HG02970 (cell line): ENCODE data around the gene SH3PXD2A.
"Not testable (repeated sequence)": the region's sequence is repeated elsewhere in the genome, so short reads cannot be mapped to it uniquely, and the experiment has no call there.

Source experiments
- ATAC-seq: cut with Tn5 transposase; IDR thresholded peaks from one replicate; pipeline ENCODE4 v1.9.1; 2021; ENCODE audit warnings: mild to moderate bottlenecking, moderate library complexity, moderate number of reproducible peaks; ENCODE audit not compliant: unreplicated experiment, low FRiP score

The SH3PXD2A gene

GRCh38 chr10:103775776-103776175 lies 79.6 kb downstream of the SH3PXD2A start:
- no peak for ATAC-seq

GRCh38 chr10:103772846-103773245 lies 82.5 kb downstream of the SH3PXD2A start:
- not testable (repeated sequence) for ATAC-seq

GRCh38 chr10:103772096-103772845 lies 83.1 kb downstream of the SH3PXD2A start:
- ATAC-seq = no peak

DNA sequence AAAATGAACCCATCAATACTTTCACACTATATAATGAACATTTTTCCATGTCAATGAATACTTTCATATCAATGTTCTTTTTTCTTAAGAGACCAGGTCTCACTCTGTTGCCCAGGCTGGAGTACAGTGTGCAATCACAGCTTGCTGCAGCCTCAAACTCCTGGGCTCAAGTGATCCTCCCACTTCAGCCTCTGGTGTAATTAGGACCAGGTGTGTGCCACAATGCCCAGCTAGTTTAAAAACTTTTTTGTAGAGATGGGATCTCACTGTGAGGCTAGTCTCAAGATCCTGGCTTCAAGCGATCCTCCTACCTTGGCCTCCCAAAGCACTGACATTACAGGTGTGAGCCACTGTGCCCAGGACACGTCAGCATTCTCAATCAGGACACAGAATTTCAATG lies 85.2 kb downstream of the SH3PXD2A start:
- no peak for ATAC-seq

GRCh38 chr10:103769176-103769575 lies 86.2 kb downstream of the SH3PXD2A start:
- no peak for ATAC-seq

GRCh38 chr10:103768345-103768744 lies 87.0 kb downstream of the SH3PXD2A start:
- ATAC-seq = no peak

GRCh38 chr10:103767756-103768155 lies 87.6 kb downstream of the SH3PXD2A start:
- ATAC-seq = no peak

- no peak for ATAC-seq
Measured at GRCh38 chr10:103766751-103767505, 88.4 kb downstream of the SH3PXD2A start.

DNA sequence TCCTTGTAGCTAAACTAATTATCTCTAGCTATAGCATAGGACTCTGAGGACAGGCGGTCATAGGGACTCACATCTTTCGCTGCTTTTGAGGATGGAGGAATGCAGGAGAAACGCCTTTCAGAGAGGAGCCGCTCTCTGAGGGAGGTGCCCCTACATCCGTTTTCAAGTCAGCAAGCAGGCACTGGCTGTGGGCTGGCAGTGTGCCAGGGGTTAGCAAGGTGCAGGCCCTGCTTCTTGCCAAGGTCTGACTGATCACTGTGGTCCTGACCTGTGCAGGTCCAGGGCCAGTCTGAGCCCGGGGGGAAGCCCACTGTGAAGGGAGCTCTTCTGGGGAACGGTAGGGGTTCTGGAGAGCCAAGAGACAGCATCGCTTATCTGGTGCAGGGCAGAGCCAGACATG lies 89.4 kb downstream of the SH3PXD2A start:
- no peak for ATAC-seq

DNA sequence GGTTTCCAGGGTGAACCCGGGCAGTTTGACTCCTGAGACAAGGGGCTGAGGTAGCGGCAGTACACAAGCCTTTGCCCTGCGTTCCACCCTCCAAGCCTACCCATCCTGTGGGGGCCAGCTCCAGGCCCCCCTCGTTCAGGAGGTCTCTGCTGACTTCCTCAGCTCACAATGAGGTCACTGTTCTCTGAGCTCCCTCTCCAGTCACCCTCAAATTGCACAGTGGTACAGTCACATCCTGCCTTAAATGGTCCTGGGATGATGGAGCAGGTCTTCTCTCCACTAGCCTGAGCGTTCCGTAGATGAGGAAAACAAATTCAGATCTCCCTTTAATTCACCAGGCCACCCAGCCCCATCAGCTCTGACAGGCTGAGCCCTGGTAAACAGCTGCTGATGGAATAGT lies 90.2 kb downstream of the SH3PXD2A start:
- ATAC-seq = no peak

GRCh38 chr10:103764296-103765088 lies 90.9 kb downstream of the SH3PXD2A start:
- ATAC-seq = no peak

DNA sequence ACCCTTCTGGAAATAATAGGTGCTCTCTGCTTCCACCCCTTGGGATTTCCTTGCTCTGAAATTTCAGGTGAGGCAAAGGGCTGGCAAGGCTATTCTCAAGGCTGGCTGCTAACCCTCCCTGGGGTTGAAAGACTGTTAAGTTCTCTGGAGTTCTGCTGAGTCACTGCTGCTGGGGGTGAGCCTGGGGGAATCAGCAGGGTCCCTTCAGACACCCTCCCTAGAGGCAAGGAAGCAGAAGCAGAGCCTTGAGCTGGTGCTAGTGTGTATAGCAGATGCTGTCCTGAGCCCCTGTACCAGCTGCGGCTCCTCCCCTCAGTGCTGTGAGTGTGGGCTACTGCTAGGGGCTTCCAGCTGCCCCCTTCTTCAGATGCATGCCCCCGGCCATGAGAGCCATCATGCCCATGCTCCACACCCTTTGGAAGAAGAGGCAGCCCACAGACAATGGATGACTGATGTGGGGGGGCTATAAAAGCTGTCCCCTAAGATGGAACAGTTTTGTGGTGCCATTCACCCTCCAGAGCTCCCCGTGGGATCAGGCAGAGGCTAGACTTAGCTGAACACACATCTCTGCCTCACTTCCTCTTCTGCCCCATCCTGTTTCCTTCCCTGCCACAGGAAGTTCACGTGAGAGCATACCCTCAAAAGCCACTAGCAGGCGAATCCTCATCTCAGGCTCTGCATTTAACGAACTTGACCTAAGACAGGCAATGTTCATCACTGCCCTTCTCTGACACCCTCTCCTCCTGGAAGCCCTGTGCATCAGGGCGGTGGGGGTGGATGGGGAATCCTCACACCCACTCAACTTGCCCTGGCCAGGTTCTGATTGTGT lies 91.8 kb downstream of the SH3PXD2A start:
- ATAC-seq = no peak

GRCh38 chr10:103762916-103763315 lies 92.5 kb downstream of the SH3PXD2A start:
- no peak for ATAC-seq

- ATAC-seq = no peak
Measured at GRCh38 chr10:103762162-103762561, 93.2 kb downstream of the SH3PXD2A start.

- ATAC-seq = no peak
Measured at GRCh38 chr10:103761075-103761920, 94.1 kb downstream of the SH3PXD2A start.

DNA sequence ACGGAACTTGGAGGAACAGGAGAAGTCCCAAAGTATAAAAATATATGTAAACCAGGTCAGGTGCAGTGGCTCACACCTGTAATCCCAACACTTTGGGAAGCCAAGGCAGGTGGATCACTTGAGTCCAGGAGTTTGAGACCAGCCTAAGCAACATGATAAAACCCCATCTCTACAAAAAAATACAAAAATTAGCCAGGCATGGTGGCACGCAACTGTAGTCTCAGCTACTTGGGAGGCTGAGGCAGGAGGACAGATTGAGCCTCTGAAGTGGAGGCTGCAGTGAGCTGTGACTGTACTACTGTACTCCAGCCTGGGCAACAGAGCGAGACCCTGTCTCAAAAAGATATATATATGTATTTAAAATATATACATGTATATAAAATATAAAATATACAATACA lies 95.1 kb downstream of the SH3PXD2A start:
- ATAC-seq = not testable (repeated sequence)

- no peak for ATAC-seq
Measured at GRCh38 chr10:103759100-103759781, 96.1 kb downstream of the SH3PXD2A start.

- ATAC-seq = no peak
Measured at GRCh38 chr10:103758294-103758681, 97.1 kb downstream of the SH3PXD2A start.
